RWPE1 (cell line): ENCODE results near the gene CREB5.

ENCODE experiments used
- CTCF ChIA-PET: fragments of 350-600 bp; sonication (Branson Sonifier 250); formaldehyde crosslinking; extraction: SDS; loops from one replicate; lab custom pipeline; 2021; lab: Yijun Ruan, JAX
- POLR2A ChIA-PET: fragments of 400-600 bp; formaldehyde crosslinking; extraction: SDS; loops from one replicate; lab custom pipeline; 2020; ENCODE audit warnings: antibody characterized with exemption; ENCODE audit not compliant: low non-redundant PET; lab: Yijun Ruan, JAX
- DNase-seq: peaks from one replicate; pipeline ENCODE4 v3.0.0; 2012; ENCODE audit warnings: low spot score
- H3K27ac ChIP-seq: fragments of 450-650 bp; 2 replicates; pipeline ENCODE4 v1.5.1; 2017
- CTCF ChIP-seq: fragments of 450-650 bp; conservative IDR thresholded peaks from 2 replicates; pipeline ENCODE4 v1.5.1; 2017; ENCODE audit warnings: low read depth, mild to moderate bottlenecking

Gene CREB5

GRCh38 chr7:28854750-28855074 is 442.4 kb downstream of the CREB5 start:
- ChIA-PET POLR2A (no interaction called here), CTCF (interaction anchor here (0.6 to 0.7 kb wide), 3 partner anchors 266 to 672 kb away, joined by 3 read pairs; no protein-coding TSS in a partner anchor)
- TF ChIP-seq CTCF: no peak
- no peak for DNase-seq
- no peak overlapping the region for H3K27ac ChIP-seq

DNA sequence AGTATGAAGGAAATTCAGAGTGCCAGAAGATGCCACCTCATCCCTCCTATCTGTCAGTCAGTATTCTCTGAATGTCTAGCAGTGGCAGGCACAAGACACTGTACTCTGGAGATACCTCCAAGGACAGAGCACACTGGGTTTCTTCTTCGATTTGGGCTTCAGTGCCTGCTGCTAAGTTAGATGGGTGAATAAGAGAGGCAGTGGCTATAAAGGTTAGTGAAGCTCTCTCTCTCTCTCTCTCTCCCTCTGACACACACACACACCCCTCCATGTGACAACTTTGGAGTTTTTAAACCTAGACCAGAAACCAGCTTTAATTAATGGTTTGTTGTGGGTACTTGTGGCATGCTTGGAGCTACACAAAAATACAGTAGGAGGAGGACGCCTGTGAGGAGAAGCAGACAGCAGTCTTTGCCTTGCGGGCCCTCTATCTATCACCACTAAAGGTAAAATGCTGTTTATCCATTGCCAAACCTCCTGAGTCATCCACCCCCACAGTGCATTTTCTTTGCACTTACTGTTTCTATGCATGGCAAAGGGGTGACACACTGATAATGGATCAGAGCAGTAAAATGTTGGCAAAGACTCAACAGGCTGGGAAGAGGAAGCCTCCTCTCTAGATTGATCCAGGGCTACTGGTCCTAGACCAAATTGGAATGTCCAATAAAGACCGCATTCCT is 443.4 kb downstream of the CREB5 start:
- DNase-seq: peak; percentile 95
- ChIA-PET CTCF (interaction anchor here (0.5 kb wide), 1 partner anchor 330 kb away, joined by 4 read pairs; no protein-coding TSS in a partner anchor), POLR2A (no interaction called here)
- no peak overlapping the region for H3K27ac ChIP-seq
- no peak for TF ChIP-seq CTCF

- ChIA-PET POLR2A (no interaction called here), CTCF (interaction anchor here (0.6 kb wide), 1 partner anchor 9 kb away, joined by 3 read pairs; no protein-coding TSS in a partner anchor)
- no peak for TF ChIP-seq CTCF
- no peak overlapping the region for H3K27ac ChIP-seq
- no peak for DNase-seq
These were observed 444.3 kb downstream of the CREB5 start for GRCh38 chr7:28856656-28857055.

GRCh38 chr7:28858206-28858605 is 445.9 kb downstream of the CREB5 start:
- no peak for TF ChIP-seq CTCF
- H3K27ac ChIP-seq: no peak overlapping the region
- ChIA-PET CTCF (interaction anchor here (0.6 kb wide), 1 partner anchor 687 kb away, joined by 3 read pairs; no protein-coding TSS in a partner anchor), POLR2A (no interaction called here)
- peak; percentile 32 for DNase-seq

DNA sequence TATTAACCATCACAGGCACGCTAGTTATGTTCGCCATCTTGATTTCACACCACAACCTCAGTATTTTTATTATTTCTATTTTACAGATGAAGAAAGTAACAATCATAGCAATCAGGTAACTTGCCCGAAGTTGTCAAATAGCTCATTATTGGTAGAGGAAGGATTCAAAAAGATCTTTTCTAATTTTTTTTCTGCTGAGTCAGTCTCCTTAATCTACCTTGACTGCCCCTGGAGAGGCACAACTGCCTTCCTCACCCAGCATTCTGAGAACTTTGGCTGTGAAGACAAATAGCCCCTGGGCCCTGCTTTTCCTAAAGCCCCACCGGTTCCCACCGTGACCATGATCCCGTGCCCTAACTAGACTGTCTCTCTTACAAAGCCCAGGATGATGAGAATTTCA is 446.6 kb downstream of the CREB5 start:
- TF ChIP-seq CTCF: no peak
- no peak overlapping the region for H3K27ac ChIP-seq
- ChIA-PET POLR2A (no interaction called here), CTCF (no interaction called here)
- DNase-seq: no peak

GRCh38 chr7:28861825-28862224 is 449.5 kb downstream of the CREB5 start:
- CTCF ChIA-PET: interaction anchor here (0.6 kb wide), 1 partner anchor 346 kb away, joined by 3 read pairs; no protein-coding TSS in a partner anchor
- POLR2A ChIA-PET: no interaction called here
- TF ChIP-seq CTCF: no peak

More at GRCh38 chr7:28861825-28862224, 449.5 kb downstream of the CREB5 start:
- no peak overlapping the region for H3K27ac ChIP-seq
- no peak for DNase-seq
